ENCODE data around the gene ZNF256. TPM values are rescaled to one million over a fixed set of nuclear protein-coding genes. Genes with fewer than 3 reads are reported as not detected.

Gene ZNF256
- total RNA-seq, 1 experiment from 2014 or later: 12.3 TPM

DNA sequence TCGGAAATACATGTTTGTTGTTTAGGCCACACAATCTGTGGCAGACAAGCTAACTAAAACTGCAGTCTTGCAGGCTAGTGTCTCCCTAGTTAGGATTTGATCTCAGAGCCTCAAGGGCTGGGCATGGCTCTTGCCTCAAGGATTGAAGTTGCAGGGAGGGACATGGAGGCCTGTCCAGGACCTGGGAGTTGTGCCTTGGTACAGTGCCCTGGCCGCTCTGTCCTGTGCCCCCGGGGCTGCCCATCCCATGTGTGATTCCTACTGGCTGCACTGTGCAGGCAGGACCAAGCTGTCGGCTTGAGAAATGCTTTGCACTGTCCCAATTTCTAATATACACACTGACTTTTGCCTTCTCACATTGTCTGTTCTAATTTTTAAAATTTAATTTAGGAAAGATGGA is 7.5 kb upstream of the ZNF256 start:
- Mint-ChIP-seq H3K36me3 (ENCODE audit: insufficient read depth in 1 of 3, low read depth in 3 of 3) (peaks cover 4 to 22% (median 9%) of the 10 kb centered on the region in 3 experiments), H3K4me1 (no peaks in the 10 kb centered on the region), H3K27me3 (ENCODE audit: low read depth) (peaks cover 9% of the 10 kb centered on the region), H3K27ac (no peak overlapping the region), H3K9me3 (peaks cover 68 to 71% of the 10 kb centered on the region in 2 experiments), H3K4me3 (no peak overlapping the region)
- DNase-seq: no peak
- Histone ChIP-seq H3K27ac (ENCODE audit: insufficient read length, low read depth, low read length) (no peak overlapping the region), H3K56ac (ENCODE audit: insufficient read length, low read depth, low read length) (no peak overlapping the region), H3K79me2 (ENCODE audit: insufficient read depth, low read length) (no peaks in the 10 kb centered on the region), H2AK5ac (ENCODE audit: insufficient read length, low read length) (no peak overlapping the region), H2BK12ac (ENCODE audit: insufficient read length, low read depth, low read length) (no peak overlapping the region), H3K4me2 (ENCODE audit: insufficient read depth, insufficient read length, low read length) (no peak overlapping the region), H3K14ac (ENCODE audit: insufficient read depth, low read length) (no peak overlapping the region), H3K23me2 (ENCODE audit: insufficient read length, low read depth, low read length, poor library complexity, severe bottlenecking) (no peaks in the 10 kb centered on the region), H3K4ac (ENCODE audit: low read depth, low read length) (no peak overlapping the region), H2AFZ (ENCODE audit: low read length) (no peak overlapping the region), H3K4me1 (ENCODE audit: insufficient read depth, low read length) (no peaks in the 10 kb centered on the region), H2BK15ac (ENCODE audit: low read depth, low read length) (no peak overlapping the region), H4K8ac (replicated peaks; ENCODE audit: insufficient read length, low read depth, low read length) (no peak overlapping the region), H4K5ac (ENCODE audit: insufficient read length, low read depth, low read length) (no peak overlapping the region), H2BK120ac (ENCODE audit: low read depth, low read length, poor library complexity, severe bottlenecking) (no peak overlapping the region), H3K27me3 (ENCODE audit: insufficient read depth, low read length) (no peaks in the 10 kb centered on the region), H3K23ac (ENCODE audit: insufficient read length, low read depth, low read length) (no peak overlapping the region), H3T11ph (ENCODE audit: low read length) (no peak overlapping the region), H4K91ac (ENCODE audit: insufficient read length, low read depth, low read length) (no peak overlapping the region), H2BK5ac (ENCODE audit: insufficient read length, low read length) (no peak overlapping the region), H3K9me3 (ENCODE audit: control insufficient read depth, low read depth, low read length) (peaks cover 33% of the 10 kb centered on the region), H3K9ac (ENCODE audit: extremely low read depth, insufficient read length, low read length) (no peak overlapping the region), H3K79me1 (ENCODE audit: insufficient read depth, low read depth, low read length, poor library complexity, severe bottlenecking) (no peaks in the 10 kb centered on the region), H4K20me1 (ENCODE audit: control insufficient read depth, insufficient read depth, insufficient read length) (no peaks in the 10 kb centered on the region), H2BK20ac (ENCODE audit: low read depth, low read length, poor library complexity, severe bottlenecking) (no peak overlapping the region), H3K18ac (ENCODE audit: insufficient read length, low read depth, low read length) (no peak overlapping the region)
- TF ChIP-seq, protein P1, sequence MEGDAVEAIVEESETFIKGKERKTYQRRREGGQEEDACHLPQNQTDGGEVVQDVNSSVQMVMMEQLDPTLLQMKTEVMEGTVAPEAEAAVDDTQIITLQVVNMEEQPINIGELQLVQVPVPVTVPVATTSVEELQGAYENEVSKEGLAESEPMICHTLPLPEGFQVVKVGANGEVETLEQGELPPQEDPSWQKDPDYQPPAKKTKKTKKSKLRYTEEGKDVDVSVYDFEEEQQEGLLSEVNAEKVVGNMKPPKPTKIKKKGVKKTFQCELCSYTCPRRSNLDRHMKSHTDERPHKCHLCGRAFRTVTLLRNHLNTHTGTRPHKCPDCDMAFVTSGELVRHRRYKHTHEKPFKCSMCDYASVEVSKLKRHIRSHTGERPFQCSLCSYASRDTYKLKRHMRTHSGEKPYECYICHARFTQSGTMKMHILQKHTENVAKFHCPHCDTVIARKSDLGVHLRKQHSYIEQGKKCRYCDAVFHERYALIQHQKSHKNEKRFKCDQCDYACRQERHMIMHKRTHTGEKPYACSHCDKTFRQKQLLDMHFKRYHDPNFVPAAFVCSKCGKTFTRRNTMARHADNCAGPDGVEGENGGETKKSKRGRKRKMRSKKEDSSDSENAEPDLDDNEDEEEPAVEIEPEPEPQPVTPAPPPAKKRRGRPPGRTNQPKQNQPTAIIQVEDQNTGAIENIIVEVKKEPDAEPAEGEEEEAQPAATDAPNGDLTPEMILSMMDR (conservative IDR thresholded peaks at IDR 0.05): no peak
- WGBS (ENCODE audit: extremely low coverage, insufficient read length, low lambda C conversion rate): no CpG with 5 or more reads among the region's 4 CpGs
